GM21528 (cell line): Measurements from ENCODE around the gene PPP2R5B.

Source experiments
- ATAC-seq: cut with Tn5 transposase; IDR thresholded peaks from one replicate; pipeline ENCODE4 v1.9.1; 2021; ENCODE audit warnings: mild to moderate bottlenecking, moderate library complexity; ENCODE audit not compliant: unreplicated experiment, low FRiP score

PPP2R5B gene

DNA sequence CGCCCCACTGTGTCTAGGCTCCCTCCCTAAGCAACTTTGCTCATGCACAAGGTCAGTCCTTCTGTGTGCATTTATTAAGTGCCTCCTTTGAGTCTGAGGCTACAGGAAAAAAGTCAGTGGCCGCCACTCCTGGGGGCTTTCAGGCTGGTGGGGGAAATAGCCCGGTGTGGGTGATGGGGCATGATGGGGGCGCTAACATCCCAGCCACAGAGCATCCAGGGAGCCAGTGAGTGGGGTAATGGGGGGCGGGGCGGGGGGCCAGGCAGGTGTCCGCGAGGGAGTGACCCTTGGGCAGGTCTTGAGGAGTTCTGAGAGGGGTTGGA, 36.1 kb upstream of the PPP2R5B start:
- ATAC-seq = no peak

DNA sequence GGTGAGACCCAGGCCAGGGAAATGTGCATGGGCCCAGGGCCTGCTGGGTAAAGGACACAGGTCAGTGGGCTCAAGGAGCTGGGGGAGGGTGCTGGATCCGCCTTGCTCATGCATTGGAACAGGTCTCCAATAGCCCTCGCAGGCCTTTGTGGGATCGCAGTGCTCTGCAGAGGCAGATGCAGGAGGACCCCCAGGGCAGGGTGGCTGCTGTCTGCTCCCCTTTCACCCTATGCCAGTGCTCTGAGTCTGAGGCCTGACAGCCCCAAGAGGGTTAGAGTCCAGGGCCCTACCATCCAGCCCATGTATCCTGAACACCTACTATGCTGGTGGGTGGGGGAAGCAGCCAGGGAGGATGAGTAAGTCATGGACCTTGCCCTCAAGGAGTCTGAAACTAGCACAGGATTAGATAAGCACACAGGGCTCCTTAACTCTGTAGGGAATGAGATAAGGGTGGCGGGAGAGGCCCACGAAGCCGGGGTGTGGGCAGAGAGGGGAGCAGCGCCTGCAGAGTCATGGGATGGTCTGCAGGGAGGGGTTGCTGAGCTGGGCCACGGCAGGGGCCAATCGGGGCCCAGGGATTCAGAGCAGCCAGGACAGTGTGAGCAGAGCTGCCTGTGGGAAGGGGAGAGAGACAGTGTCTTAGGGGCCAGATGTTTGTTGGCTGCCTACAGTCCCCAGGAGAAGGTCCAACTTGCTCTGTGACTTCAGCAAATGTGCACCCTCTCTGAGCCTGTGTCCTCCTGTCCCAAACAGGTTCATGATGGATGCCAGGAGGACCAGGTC, 35.6 kb upstream of the PPP2R5B start:
- ATAC-seq = no peak

DNA sequence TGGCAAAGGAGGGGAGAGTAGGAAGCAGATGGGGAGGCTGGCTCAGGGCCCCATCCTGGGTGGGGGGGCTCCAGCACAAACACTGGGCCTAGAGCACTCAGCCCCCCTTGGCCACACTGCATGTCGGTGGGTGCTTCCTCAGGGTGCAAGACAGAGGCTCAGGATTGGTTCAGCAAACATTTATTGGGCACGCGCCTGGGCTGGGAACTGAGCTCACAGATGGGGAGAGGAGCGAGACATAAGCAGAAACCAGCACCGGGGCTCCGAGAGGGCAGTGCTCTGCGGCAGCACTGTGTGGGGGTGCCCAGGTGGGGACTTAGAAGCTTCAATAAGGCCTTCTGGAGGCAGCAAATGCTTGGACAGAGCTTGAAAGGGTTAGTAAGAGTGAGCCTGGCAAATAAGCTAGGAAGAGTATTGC, 34.0 kb upstream of the PPP2R5B start:
- ATAC-seq = no peak

DNA sequence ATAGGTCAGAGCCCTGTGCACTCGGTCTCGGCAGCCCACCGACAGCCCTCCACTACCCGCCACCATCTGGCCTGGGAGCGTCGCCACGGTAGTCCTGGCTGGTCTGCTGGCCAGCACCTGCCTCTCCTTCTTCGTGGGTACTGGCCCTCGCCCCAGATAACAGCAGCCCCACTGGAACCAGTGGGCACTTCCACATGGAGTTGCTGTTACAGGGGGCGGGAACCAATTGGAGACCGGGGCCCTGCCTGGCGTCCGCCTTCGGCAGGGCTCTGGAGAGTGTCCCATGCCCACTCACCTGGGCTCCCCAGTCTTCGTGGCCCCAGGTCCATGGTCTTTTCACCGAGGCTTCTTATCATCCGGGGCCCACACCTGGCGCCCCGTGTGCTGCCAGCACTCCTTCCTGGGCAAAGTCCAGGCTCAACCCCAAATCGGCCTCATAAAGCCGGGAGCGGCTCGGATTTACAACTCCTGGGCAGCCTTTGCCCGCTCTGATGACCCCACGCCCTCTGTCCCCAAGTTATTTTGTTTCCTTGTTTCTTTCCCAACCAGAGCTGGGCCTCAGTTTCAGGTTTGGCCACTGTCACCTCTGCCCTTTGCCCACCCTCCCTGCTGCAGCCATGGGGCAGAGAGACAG, 33.2 kb upstream of the PPP2R5B start:
- no peak for ATAC-seq

- ATAC-seq = no peak
Measured at GRCh38 chr11:64891880-64892279, 32.6 kb upstream of the PPP2R5B start.

DNA sequence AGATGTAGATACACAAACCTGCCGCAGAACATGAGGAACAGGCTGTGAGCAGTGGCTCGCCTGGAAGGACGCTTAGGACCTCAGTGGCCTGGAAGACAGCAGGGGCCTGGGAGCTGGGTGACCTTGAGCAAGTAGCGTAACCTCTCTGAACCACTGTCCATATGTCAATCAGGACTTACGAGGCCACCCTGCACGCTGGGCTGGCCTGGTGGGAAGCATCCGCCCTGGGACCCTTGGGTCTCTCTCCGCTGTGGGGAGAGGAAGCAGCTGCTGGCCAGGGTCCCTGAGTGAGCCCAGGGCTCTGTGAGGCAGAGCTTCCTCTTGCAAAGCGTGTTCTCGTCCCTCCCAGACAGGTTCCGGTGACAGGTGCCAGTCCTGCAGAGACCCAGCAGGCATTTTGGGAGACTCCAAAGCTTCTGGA, 32.1 kb upstream of the PPP2R5B start:
- ATAC-seq = no peak

- ATAC-seq = no peak
Measured at GRCh38 chr11:64892838-64893193, 31.7 kb upstream of the PPP2R5B start.

DNA sequence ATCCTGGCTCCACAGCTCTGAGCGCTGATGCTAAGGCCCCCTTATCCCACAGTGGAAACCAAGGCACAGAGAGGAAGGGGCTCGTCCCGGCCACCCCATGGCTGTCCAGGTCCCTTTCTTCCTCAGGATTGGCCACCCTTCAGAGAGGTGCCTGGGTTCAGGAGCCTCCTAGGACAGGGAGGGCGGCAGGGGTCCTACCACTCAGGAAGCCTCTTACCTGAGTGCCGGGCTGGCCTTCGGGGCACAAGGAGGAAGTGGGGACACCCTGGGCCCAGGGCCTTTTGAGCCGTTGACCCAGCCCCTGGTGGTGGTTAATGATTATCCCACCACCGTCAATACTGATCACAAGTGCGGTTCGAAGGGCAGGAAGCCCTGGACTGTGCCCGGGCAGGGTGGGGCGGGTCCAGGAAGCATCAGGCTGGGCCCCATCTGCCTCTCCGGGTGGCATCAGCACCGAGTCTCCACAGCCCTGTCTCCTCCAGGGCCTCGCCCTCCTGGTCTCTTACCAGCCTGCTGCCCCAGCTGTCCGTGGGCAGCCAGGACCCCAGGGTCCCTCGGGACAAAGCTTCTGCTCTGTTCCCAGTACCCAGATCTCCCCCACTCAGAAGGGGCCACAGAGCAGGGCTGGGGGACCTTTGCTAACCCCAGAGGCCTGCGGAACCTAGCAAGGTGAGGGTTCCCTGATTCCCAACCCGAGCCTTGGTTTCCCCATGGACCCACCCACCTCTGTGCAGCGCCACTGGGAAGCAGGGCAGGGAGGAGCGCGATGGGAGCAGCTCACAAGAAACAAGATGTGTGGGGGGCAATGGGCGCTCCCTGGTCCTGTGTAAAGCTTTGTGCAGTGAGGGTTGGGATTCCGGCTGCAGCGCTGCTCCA, 31.1 kb upstream of the PPP2R5B start:
- ATAC-seq = no peak

- no peak for ATAC-seq
Measured at GRCh38 chr11:64894070-64894811, 30.2 kb upstream of the PPP2R5B start.

GRCh38 chr11:64894812-64895452, 29.6 kb upstream of the PPP2R5B start:
- no peak for ATAC-seq

DNA sequence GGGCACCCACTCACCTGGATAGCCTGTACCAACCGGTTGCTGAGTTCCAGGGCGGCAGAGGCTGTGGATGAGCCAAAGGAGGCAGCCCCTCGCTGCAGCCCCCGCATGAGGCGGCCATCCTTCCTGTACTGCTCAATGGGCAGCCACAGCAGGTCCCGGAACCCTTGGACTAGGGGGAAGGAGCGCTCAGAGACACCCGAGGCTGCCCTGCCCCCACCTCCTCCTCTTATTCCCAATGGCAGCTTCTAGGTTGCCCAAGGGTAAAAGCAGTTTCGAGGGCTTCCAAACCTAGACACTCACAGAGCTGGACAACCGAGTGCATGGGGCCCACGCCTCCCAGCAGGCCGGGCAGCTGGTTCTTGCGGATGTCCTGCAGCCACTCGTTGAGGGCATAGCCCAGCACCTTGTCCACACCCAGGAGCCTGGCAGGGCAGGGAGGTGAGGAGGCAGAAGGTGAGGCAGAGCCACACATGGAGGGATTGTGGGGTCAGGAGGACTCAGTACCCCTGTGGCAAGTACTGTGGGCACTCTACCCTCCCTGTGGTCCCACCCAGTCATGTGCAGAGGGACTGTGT, 28.0 kb upstream of the PPP2R5B start:
- no peak for ATAC-seq

DNA sequence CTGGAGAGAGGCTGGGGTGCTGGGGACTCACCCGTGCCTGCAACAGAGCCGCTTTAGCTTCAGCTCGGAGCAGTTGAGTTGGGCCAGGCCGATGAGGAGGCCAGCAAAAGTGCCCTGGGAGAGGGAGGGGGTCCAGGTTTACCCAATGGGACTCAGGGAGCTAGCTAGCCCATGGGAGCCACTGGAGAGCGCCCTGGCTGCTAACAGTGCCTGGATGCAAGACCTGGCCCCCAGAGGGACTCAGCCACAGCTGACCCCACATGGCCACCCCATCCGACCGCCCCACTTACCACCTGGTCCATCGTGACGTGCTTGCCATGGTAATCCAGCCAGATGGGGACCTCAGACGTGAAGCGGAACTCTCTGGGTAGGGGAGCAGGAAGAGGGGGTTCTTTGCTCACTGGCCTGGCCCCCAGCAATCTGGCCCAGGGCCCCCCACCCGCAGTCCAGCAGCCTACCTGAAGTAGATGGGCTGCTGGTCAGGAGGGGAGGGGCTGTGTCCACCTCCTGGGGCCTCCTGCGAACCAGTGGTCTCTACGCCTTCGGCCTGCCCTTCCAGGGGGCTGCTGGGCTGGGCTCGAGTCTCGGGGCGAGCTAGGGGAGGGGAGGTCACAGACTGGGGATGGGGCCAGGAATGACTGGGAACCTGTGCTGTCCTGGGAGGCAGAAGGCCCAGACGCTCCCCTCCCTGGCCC, 27.0 kb upstream of the PPP2R5B start:
- no peak for ATAC-seq

DNA sequence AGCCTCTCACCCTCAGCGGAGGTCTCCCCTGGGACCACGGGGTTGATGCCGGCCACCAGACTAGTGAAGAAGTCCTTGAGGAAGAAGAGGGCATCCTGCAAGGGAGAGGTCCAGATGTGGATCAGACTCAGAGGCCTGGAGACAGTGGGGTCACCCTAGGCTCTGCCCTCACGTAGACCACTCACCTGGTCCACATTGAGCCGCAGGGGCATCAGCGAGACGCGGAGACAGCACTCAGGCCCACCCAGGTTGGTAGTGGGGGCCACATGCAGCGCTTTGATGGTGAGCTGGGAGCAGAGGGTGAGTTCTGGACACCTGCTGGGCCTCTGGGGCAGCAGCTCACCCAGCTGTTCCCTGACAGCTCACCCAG, 26.4 kb upstream of the PPP2R5B start:
- no peak for ATAC-seq

DNA sequence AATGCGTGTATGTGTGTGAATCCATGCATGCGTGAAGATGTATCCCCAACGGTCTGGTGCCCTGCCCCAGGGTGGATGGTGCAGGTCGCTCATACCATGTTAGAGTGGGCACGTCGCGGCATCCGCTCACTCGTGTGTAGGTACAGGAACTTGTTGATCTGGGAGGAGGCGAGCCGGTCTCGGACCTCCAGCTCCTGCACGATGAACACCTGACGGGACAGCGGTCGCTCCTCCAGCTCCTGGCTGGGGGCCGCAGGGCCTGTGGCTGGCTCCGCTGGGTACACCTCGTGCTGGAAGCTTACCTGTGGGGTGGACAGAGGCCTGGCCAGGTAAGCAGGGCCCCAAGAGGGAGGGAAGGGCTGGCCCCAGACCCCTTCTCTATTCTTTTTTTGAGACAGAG, 25.9 kb upstream of the PPP2R5B start:
- ATAC-seq = no peak

GRCh38 chr11:64900263-64900678, 24.2 kb upstream of the PPP2R5B start:
- ATAC-seq = no peak

DNA sequence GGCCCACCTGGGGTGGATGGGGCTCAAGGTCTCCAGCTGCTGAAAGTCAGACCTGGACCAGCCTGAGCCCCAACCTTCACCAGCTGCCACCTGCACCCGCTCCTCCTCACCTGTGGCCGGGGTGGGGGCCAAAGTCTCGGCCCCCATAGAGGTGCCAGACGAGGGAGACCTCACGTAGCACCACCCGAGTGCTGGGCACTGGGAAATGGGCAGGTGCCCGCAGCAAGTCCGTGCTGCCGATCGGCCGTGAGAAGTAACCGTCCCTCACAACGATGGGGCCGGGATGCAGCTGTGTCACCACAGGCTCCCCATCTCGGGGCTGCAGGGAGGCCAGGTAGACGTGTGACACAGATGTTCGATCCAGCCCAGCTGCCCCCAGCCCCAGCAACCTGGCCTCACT, 23.7 kb upstream of the PPP2R5B start:
- ATAC-seq = no peak

DNA sequence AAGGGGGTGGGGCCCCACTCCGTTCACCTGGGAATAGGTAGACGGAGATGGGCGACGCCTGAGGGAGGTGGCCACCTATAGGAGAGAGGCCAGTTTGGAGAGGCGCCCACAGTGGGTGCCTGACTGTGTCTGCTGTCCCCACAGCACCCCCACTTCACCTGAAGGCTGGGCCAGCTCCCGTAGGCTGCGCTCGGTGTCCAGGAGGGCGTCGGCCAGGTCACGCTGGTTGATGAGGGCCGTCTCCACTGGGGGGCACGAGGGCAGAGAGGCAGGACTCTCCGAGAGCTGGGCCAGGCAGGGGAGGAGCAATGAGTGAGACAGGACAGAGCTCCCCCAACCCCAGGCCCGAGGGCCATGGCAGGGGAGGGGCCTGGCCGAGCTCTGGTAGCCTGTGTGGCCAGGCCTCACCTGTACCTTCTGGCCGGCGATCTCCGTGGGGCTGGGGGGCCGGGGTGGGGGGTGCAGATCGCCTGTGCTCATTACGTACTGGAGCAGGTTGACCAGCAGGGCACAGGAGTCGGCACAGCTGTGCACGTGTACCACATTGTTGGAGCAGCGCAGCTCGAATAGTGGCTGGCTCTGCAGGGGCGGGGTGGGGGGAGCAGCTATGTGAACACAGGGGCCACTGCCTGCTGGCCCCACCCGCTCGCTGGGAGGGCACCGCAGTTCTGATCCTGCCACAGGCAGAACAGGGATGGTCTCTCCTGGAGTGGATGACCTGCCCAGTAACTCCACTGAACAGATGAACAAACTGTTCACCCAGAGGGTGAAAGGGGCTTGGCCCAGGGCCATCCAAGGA, 22.2 kb upstream of the PPP2R5B start:
- no peak for ATAC-seq

- no peak for ATAC-seq
Measured at GRCh38 chr11:64903291-64903833, 21.1 kb upstream of the PPP2R5B start.
